ENCODE results near the gene PDPR.
"Not testable (repeated sequence)": the region's sequence is repeated elsewhere in the genome, so short reads cannot be mapped to it uniquely, and the experiment has no call there.

Gene PDPR

DNA sequence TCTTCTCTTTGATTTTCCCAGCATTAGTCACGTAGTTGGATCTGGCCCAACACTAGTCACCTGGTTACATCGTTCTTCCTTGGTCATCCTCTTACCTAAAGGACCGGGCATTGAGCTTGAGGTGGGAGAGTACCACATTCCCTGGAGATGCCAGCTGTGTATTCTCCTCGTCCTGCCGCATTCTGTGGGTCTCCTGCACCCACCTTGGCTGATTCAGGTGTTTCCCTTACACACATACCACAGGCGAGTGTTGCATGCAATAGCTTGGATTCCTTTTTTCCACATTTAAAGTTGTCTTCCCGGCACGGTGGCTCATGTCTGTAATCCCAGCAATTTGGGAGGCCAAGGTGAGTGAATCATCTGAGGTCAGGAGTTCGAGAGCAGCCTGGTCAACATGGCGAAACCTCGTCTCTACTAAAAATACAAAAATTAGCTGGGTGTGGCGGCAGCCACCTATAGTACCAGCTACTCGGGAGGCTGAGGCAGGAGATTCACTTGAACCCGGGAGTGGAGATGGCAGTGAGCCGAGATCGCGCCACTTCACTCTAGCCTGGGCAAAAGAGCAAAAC lies 37.9 kb downstream of the PDPR start:
- TF ChIP-seq, protein P1, sequence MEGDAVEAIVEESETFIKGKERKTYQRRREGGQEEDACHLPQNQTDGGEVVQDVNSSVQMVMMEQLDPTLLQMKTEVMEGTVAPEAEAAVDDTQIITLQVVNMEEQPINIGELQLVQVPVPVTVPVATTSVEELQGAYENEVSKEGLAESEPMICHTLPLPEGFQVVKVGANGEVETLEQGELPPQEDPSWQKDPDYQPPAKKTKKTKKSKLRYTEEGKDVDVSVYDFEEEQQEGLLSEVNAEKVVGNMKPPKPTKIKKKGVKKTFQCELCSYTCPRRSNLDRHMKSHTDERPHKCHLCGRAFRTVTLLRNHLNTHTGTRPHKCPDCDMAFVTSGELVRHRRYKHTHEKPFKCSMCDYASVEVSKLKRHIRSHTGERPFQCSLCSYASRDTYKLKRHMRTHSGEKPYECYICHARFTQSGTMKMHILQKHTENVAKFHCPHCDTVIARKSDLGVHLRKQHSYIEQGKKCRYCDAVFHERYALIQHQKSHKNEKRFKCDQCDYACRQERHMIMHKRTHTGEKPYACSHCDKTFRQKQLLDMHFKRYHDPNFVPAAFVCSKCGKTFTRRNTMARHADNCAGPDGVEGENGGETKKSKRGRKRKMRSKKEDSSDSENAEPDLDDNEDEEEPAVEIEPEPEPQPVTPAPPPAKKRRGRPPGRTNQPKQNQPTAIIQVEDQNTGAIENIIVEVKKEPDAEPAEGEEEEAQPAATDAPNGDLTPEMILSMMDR (IDR thresholded peaks at IDR 0.05; ENCODE audit: low read depth, low read length): no peak
- DNase-seq (ENCODE audit: low read depth): no peak
- H3K4me3 ChIP-seq (ENCODE audit: low read depth, low read length): no peak overlapping the region

GRCh38 chr16:70152578-70153302 lies 38.6 kb downstream of the PDPR start:
- H3K4me3 ChIP-seq (ENCODE audit: low read depth, low read length): no peak overlapping the region
- TF ChIP-seq POLR2A (IDR thresholded peaks at IDR 0.05; ENCODE audit: extremely low read depth, insufficient read length) (no peak), MAX (IDR thresholded peaks at IDR 0.05; ENCODE audit: low read depth, low read length) (no peak), MYC (IDR thresholded peaks at IDR 0.05; ENCODE audit: low read depth, low read length) (no peak)
- TF ChIP-seq, protein P1 (IDR thresholded peaks at IDR 0.05; ENCODE audit: low read depth, low read length): no peak
- no peak for DNase-seq (ENCODE audit: low read depth)

DNA sequence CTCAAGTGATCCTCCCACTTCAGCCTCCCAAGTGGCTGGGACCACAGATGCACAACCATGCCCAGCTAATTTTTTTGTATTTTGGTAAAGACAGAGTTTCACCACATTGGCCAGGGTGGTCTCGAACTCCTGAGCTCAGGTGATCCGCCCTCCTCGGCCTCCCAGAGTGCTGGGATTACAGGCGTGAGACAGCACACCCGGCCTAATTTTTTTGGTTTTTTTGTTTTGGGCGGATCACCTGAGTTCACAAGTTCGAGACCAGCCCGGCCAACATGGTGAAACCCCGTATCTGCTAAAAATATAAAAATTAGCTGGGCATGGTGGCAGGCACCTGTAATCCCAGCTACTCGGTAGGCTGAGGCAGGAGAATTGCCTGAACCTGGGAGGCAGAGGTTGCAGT lies 40.6 kb downstream of the PDPR start:
- not testable (repeated sequence) for DNase-seq (ENCODE audit: low read depth); H3K4me3 ChIP-seq (ENCODE audit: low read depth, low read length)

GRCh38 chr16:70156207-70156978 lies 42.3 kb downstream of the PDPR start:
- H3K4me3 ChIP-seq (ENCODE audit: low read depth, low read length): no peak overlapping the region
- no peak for DNase-seq (ENCODE audit: low read depth)
- TF ChIP-seq POLR2A (IDR thresholded peaks at IDR 0.05; ENCODE audit: extremely low read depth, insufficient read length) (no peak), MAX (IDR thresholded peaks at IDR 0.05; ENCODE audit: low read depth, low read length) (no peak), MYC (IDR thresholded peaks at IDR 0.05; ENCODE audit: low read depth, low read length) (no peak)
- TF ChIP-seq, protein P1 (IDR thresholded peaks at IDR 0.05; ENCODE audit: low read depth, low read length): no peak

GRCh38 chr16:70157105-70157476 lies 43.0 kb downstream of the PDPR start:
- TF ChIP-seq MAX (IDR thresholded peaks at IDR 0.05; ENCODE audit: low read depth, low read length): no peak
- no peak for TF ChIP-seq MYC (IDR thresholded peaks at IDR 0.05; ENCODE audit: low read depth, low read length)
- TF ChIP-seq POLR2A (IDR thresholded peaks at IDR 0.05; ENCODE audit: extremely low read depth, insufficient read length): no peak
- TF ChIP-seq, protein P1 (IDR thresholded peaks at IDR 0.05; ENCODE audit: low read depth, low read length): no peak
- no peak for DNase-seq (ENCODE audit: low read depth)
- H3K4me3 ChIP-seq (ENCODE audit: low read depth, low read length): no peak overlapping the region

DNA sequence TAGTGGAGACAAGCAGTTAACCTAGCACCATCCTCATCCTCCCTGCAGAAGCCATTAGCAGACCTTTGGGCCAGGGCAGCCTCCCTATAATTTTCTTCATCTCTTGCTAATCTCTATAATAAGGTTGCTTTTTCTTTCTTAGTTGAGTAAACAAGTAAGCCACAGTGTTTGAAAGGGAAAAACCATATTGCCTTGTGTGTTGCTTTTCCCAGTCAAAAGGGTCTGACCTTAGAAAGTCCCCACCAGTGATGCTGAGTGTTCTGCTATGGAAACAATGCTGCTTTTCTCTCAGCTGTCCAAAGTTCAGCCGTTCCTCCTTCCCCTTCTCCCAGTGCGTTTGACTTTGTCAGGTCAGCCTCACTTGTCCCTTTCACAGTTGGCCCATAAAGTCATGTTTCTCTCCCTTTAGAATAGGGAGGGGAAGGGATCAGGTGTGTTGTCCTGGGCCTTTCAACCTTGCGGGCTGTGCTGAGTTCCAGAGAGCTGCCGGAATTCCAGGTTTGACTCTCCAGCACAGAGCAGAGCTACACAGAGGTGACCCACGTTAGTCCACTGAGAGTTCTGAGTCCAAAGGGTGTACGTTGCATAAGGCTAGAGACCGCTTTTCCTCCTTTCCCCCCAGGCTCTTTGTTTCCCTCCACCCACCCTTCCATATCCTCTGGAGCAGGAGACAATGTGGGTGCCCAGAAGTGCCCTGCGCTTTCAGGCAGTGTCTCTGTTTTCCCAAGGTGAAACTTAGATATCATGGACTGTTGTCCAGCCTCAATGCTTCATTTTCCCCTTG lies 43.5 kb downstream of the PDPR start:
- DNase-seq (ENCODE audit: low read depth): no peak
- H3K4me3 ChIP-seq (ENCODE audit: low read depth, low read length): no peak overlapping the region
- TF ChIP-seq MAX (IDR thresholded peaks at IDR 0.05; ENCODE audit: low read depth, low read length) (no peak), POLR2A (IDR thresholded peaks at IDR 0.05; ENCODE audit: extremely low read depth, insufficient read length) (no peak), MYC (IDR thresholded peaks at IDR 0.05; ENCODE audit: low read depth, low read length) (no peak)
- TF ChIP-seq, protein P1 (IDR thresholded peaks at IDR 0.05; ENCODE audit: low read depth, low read length): no peak

Measured in NB4 (cell line).